Heart left ventricle (tissue), 16 donors: ENCODE data around the gene PPP1R7. TPM values are rescaled to one million over a fixed set of nuclear protein-coding genes. Genes with fewer than 3 reads are reported as not detected.
A peak's percentile ranks its signal among the peaks of the same experiment; 100 is the strongest.

ENCODE experiments used
- ATAC-seq, 4 donors: fragments of 200-7000 bp; cut with Tn5 transposase; one replicate each; pipeline ENCODE4 v1.9.1; 2020 to 2022; ENCODE audit warnings: moderate library complexity in 4 of 4, mild to moderate bottlenecking in 3 of 4, moderate number of reproducible peaks in 1 of 4
- DNase-seq, 5 donors: peaks; one replicate each; pipeline ENCODE4 v3.0.0-alpha.2; 2020
- H3K27ac ChIP-seq, 12 donors: fragments of 200-600 bp; sonication (generic) in 4 of 12; one replicate each; pipeline versions ENCODE4 v1.5.0 to v1.8.0; 2016 to 2022; ENCODE audit warnings: mild to moderate bottlenecking in 2 of 12
- H3K27me3 ChIP-seq, 9 donors: fragments of 200-600 bp; sonication (generic) in 2 of 9; one replicate each; pipeline versions ENCODE4 v1.5.1 to v1.8.0; 2016 to 2022; ENCODE audit warnings: mild to moderate bottlenecking in 3 of 9
- H3K36me3 ChIP-seq, 9 donors: fragments of 200-600 bp; sonication (generic) in 2 of 9; one replicate each; pipeline versions ENCODE4 v1.5.0 to v1.8.0; 2018 to 2022; ENCODE audit warnings: mild to moderate bottlenecking in 2 of 9
- H3K4me1 ChIP-seq, 12 donors: fragments of 200-600 bp; sonication (generic) in 4 of 12; one replicate each; pipeline versions ENCODE4 v1.5.0 to v1.8.0; 2016 to 2022; ENCODE audit warnings: mild to moderate bottlenecking in 3 of 12
- H3K4me3 ChIP-seq, 12 donors: fragments of 200-600 bp; sonication (generic) in 4 of 12; one replicate each; pipeline versions ENCODE4 v1.5.0 to v1.8.0; 2017 to 2022; ENCODE audit warnings: mild to moderate bottlenecking in 9 of 12, moderate library complexity in 4 of 12
- H3K9me3 ChIP-seq, 12 donors: fragments of 200-600 bp; sonication (generic) in 4 of 12; one replicate each; pipeline versions ENCODE4 v1.5.0 to v1.8.0; 2016 to 2022; ENCODE audit warnings: mild to moderate bottlenecking in 1 of 12
- CTCF ChIP-seq, 12 donors: fragments of 200-600 bp; sonication (generic) in 4 of 12; IDR thresholded peaks; one replicate each; pipeline versions ENCODE4 v1.5.0 to v1.8.0; 2018 to 2022; ENCODE audit warnings: antibody characterized with exemption in 12 of 12, mild to moderate bottlenecking in 5 of 12
- POLR2A ChIP-seq, 2 donors: fragments of 450-650 bp; IDR thresholded peaks; one replicate each; pipeline ENCODE4 v1.6.1; 2017; ENCODE audit warnings: antibody characterized with exemption in 2 of 2, mild to moderate bottlenecking in 2 of 2, moderate library complexity in 2 of 2
- WGBS, 4 donors: extraction: QIAGEN DNeasy Blood & Tissue Kit in 2 of 4; methylation state at CpG; one replicate each; pipeline versions ENCODE4 v1.1.5 to v1.1.7; 2013 to 2018; 5-methylcytosine and 5-hydroxymethylcytosine counted together
- intact Hi-C, 10 donors: fragments of 100-400 bp; cut with DNase I; formaldehyde crosslinking; loops; one replicate each; pipeline versions ENCODE4 v1.11.1 to v1.14.2; 2022
- polyA plus RNA-seq, 2 donors: library from polyadenylated mRNA; stranded (reverse); fragments of 200-250 nt; gene quantifications; one replicate each; pipeline ENCODE4 v1.2.3, GENCODE V29; 2013
- total RNA-seq, 9 donors: library from RNA; depleted of rRNA in 2 of 9; stranded (reverse); fragments of >200 nt in 2 of 9; fragmentation: NEBNext Ultra II Directional in 3 of 9; extraction: Animal tissue kit (Norgen Biotek cat#: 25700) in 3 of 9; gene quantifications; one replicate each; pipeline versions ENCODE4 v1.1.0 to v1.2.4, GENCODE V29; 2016 to 2023
- donor health status: ischemic (EF 13 %, LVEDD 7.1; RV severe dilation, severe dysfunction).
- donor health status: healthy with polysubstance abuse.
- donor health status: DM: no; HTN: yes; CAD: no.
- donor health status: DM: no; HTN: no; CAD: no.
- donor health status: ischemic (EF 25% LVEDD 6.9; RV normal size, moderate dysfunction).
- donor health status: ischemic (EF 25% LVEDD 5.7; RV mildly dilated, moderate dysfunction).
- donor health status: healthy.
- donor health status: DM: yes; HTN: yes; CAD: no.
- donor health status: ischemic (EF 35%, LVEDD 5.7; RV mildly dilated, moderate dysfunction).
- donor health status: nonischemic (EF 11% LVEDD 7.7; RV severe dilation, severe dysfunction).
- donor health status: DM: yes; HTN: yes; CAD: no.
- donor health status: PGD.
- donor health status: ischemic (EF 29% LVEDD 5.4; RV normal size, mild dysfunction).
- donor health status: nonischemic (EF 23%, LVEDD 6.1; RV moderate dilation, normal function).

The PPP1R7 gene
- total and polyA plus RNA-seq, 11 donors: 66.7 to 110 (median 79.8) TPM

GRCh38 chr2:241105641-241106040, 44.6 kb upstream of the PPP1R7 start:
- Histone ChIP-seq H3K4me3 (no peak overlapping the region), H3K27ac (no peak overlapping the region), H3K36me3 (no peaks in the 10 kb centered on the region), H3K9me3 (no peaks in the 10 kb centered on the region), H3K4me1 (peaks cover 5 to 20% (median 16%) of the 10 kb centered on the region in 12 donors), H3K27me3 (no peaks in the 10 kb centered on the region)
- ATAC-seq (no peak), DNase-seq (no peak)
- TF ChIP-seq POLR2A (IDR thresholded peaks at IDR 0.05) (no peak), CTCF (IDR thresholded peaks at IDR 0.05) (no peak)
- 43 to 50% (median 46%) methylated on average over 3 of the region's 3 CpGs for WGBS, 4 donors
- intact Hi-C loops: loop anchor here in 2 of 10 donors (5.0 to 10.0 kb wide), 2 partner anchors 42 to 109 kb away; partner anchors contain the start of gene PASK (in 2 of the 2)

DNA sequence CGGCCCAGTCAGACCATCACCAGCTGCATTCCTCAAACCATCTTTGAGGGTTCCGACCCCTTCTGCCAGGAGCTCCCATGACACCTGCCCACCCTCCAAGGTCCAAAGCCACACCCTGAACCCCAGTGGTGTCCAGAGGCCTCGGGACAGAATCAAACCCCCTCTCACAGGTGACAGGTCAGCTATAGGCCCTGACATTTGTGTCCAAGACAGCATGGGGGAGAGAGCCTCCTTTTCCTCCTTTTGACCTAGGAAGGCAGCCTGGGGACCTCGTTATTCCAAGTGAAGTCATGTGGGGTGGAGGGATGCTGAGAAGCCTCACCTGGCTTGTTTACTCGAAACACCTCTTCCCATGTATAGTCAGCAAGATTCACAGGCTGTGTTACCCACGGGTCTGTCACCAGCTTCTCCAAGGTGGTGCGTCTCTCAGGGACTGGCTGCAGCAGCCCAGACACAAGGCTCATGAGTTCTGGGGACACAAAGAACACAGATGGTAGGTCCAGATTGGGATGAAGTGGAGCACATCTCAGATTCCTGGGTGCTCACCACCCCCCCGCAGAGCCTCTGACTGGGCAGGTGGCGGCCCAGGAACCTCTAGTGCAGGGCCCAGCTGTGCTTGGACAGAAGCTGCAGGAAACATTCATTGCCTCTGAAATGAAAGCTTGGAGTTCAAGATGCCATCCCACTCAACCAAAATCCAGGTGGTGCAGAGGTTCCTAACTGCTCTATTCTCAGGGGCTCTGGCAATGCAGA, 43.1 kb upstream of the PPP1R7 start:
- DNase-seq: no peak
- WGBS, 4 donors: 91 to 95% (median 93%) methylated on average over 8 to 9 of the region's 9 CpGs
- no peak for TF ChIP-seq POLR2A (IDR thresholded peaks at IDR 0.05)
- no peak for TF ChIP-seq CTCF (IDR thresholded peaks at IDR 0.05)
- Histone ChIP-seq H3K27ac (no peak overlapping the region), H3K27me3 (no peaks in the 10 kb centered on the region), H3K9me3 (no peaks in the 10 kb centered on the region), H3K36me3 (no peaks in the 10 kb centered on the region), H3K4me3 (no peak overlapping the region), H3K4me1 (peaks cover 0 to 10% (median 7%) of the 10 kb centered on the region in 12 donors)
- intact Hi-C loops: loop anchor here in 2 of 10 donors (5.0 to 10.0 kb wide), 2 partner anchors 40 to 108 kb away; partner anchors contain the start of gene PASK (in 2 of the 2)
- no peak for ATAC-seq

- peaks cover 0 to 1% (median 0%) of the 10 kb centered on the region in 12 donors for H3K4me1 ChIP-seq
- H3K36me3 ChIP-seq: no peaks in the 10 kb centered on the region
- peak in 1 of 5 donors; percentile 42 for DNase-seq
- H3K27ac ChIP-seq: peak overlapping the region in 1 of 12 donors; percentile 21
- TF ChIP-seq POLR2A (IDR thresholded peaks at IDR 0.05) (no peak), CTCF (IDR thresholded peaks at IDR 0.05) (no peak)
- H3K4me3 ChIP-seq: no peak overlapping the region
- no peaks in the 10 kb centered on the region for H3K27me3 ChIP-seq
- no peaks in the 10 kb centered on the region for H3K9me3 ChIP-seq
- WGBS, 4 donors: 76 to 81% (median 79%) methylated on average over 33 to 35 of the region's 35 CpGs
- intact Hi-C loops: loop anchor here in 2 of 10 donors (5.0 to 10.0 kb wide), 2 partner anchors 39 to 106 kb away; partner anchors contain the start of gene PASK (in 2 of the 2)
- ATAC-seq: no peak
Measured at GRCh38 chr2:241108271-241109209, 41.7 kb upstream of the PPP1R7 start.
